Effector memory CD4-positive, alpha-beta T cell (primary cell): ENCODE data around the gene ZFP62.

Source experiments
- DNase-seq, 3 donors: peaks; one replicate each; pipeline ENCODE4 v3.0.0-alpha.2; 2020
- H3K27ac ChIP-seq: 2 replicates; pipeline ENCODE4 v1.7.0; 2013; ENCODE audit warnings: mild to moderate bottlenecking, low read length, moderate library complexity; ENCODE audit not compliant: insufficient read depth, poor library complexity, severe bottlenecking
- H3K27me3 ChIP-seq: replicated peaks from 2 replicates; pipeline ENCODE4 v1.7.0; 2013; ENCODE audit warnings: mild to moderate bottlenecking, low read length; ENCODE audit not compliant: insufficient read depth, control insufficient read depth, poor library complexity, severe bottlenecking
- H3K36me3 ChIP-seq: 2 replicates; pipeline ENCODE4 v1.7.0; 2013; ENCODE audit warnings: mild to moderate bottlenecking, low read length, moderate library complexity; ENCODE audit not compliant: control insufficient read depth, insufficient read depth
- H3K4me1 ChIP-seq: 2 replicates; pipeline ENCODE4 v1.7.0; 2013; ENCODE audit warnings: low read length, mild to moderate bottlenecking; ENCODE audit not compliant: control insufficient read depth, insufficient read depth, poor library complexity, severe bottlenecking
- H3K4me3 ChIP-seq: 2 replicates; pipeline ENCODE4 v1.7.0; 2013; ENCODE audit warnings: low read length, low read depth, mild to moderate bottlenecking; ENCODE audit not compliant: insufficient read depth, poor library complexity, severe bottlenecking
- H3K9me3 ChIP-seq: 2 replicates; pipeline ENCODE4 v1.7.0; 2013; ENCODE audit warnings: mild to moderate bottlenecking, low read length, moderate library complexity; ENCODE audit not compliant: control insufficient read depth

ZFP62 gene

GRCh38 chr5:180823940-180824629, 37.0 kb downstream of the ZFP62 start:
- H3K36me3 ChIP-seq, result no peaks in the 10 kb centered on the region
- H3K4me1 ChIP-seq, result no peaks in the 10 kb centered on the region
- H3K27ac ChIP-seq, result no peak overlapping the region
- DNase-seq, result no peak
- H3K9me3 ChIP-seq, result no peaks in the 10 kb centered on the region
- no peak overlapping the region for H3K4me3 ChIP-seq
- no peaks in the 10 kb centered on the region for H3K27me3 ChIP-seq

DNA sequence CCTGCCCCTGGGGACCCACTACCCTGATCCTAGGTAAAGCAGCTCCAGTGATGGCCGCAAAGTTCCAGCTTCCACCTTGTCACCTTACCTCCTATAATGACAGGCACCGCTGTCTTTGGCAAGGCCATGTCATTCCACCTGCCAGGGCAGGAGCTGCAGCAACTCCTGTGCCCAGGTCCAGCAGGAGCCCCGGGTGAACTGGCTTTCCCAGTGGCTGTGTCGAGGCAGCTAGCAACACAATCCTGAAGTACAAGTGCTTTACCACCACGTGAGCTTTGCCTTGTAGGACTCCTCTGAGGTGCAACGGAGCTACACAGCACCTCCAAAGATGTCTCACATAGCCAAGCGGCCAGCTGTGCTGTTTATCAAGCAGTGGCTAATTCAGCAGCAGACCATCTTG, 37.7 kb downstream of the ZFP62 start:
- Histone ChIP-seq H3K27me3 (no peaks in the 10 kb centered on the region), H3K4me1 (no peaks in the 10 kb centered on the region), H3K4me3 (no peak overlapping the region), H3K27ac (no peak overlapping the region), H3K9me3 (no peaks in the 10 kb centered on the region), H3K36me3 (no peaks in the 10 kb centered on the region)
- DNase-seq, result no peak

DNA sequence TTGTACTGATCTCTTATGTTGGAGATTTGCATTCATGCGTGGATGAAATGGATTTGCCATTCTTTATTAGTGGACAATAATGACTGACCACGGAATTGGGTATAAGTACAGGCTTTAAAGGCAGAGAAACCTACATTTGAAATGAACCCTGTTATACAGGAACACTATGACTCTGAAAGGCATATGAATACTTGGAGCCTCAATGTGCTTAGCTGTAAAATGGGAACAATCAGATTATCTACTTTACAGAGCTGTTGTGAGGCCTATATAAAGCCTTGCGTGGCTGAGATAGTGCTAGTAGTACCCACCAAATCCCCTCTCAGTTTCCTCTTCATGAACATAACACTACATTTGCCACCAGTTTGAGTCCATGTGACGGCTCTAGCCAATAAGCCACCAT, 39.5 kb downstream of the ZFP62 start:
- Histone ChIP-seq H3K4me3 (no peak overlapping the region), H3K36me3 (no peaks in the 10 kb centered on the region), H3K4me1 (peaks cover 6% of the 10 kb centered on the region), H3K27me3 (no peaks in the 10 kb centered on the region), H3K27ac (no peak overlapping the region), H3K9me3 (no peaks in the 10 kb centered on the region)
- no peak for DNase-seq

- H3K4me3 ChIP-seq, result no peak overlapping the region
- H3K4me1 ChIP-seq, result peaks cover 10% of the 10 kb centered on the region
- H3K27ac ChIP-seq, result no peak overlapping the region
- no peak for DNase-seq
- no peaks in the 10 kb centered on the region for H3K27me3 ChIP-seq
- H3K36me3 ChIP-seq, result no peaks in the 10 kb centered on the region
- no peaks in the 10 kb centered on the region for H3K9me3 ChIP-seq
Measured at GRCh38 chr5:180820788-180821321, 40.2 kb downstream of the ZFP62 start.

DNA sequence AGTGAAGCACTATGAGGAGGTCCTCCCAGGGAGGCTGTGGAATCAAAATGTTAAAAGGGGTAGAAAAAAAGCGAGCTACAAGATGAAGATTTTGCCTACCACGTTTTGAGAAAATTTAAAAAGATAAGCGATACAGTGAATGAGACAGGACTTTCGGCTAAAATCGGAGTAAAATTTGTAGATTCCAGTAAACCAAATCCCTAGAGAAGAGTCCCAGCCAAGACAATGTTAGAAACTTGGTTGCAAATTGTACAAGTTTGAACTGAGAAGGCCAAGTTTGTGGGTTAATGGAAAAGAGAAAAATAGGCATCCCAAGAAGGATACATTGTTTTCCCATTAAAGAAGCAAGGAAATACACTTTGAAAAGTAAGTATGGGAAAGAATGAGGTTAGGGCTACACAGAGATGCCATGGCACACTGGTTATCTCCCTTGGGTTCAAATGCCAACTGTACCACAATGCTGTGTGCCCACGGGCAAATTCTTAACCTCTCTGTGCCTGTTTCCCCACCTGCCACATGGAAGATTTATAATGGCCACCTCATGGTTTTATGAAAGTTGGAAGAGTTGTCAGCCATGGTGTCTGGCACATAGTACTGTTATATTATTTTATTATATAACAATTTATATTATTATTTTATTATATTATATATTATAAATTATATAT, 42.3 kb downstream of the ZFP62 start:
- no peaks in the 10 kb centered on the region for H3K9me3 ChIP-seq
- H3K27me3 ChIP-seq, result no peaks in the 10 kb centered on the region
- no peaks in the 10 kb centered on the region for H3K36me3 ChIP-seq
- DNase-seq, result no peak
- peaks cover 10% of the 10 kb centered on the region for H3K4me1 ChIP-seq
- H3K27ac ChIP-seq, result no peak overlapping the region
- H3K4me3 ChIP-seq, result no peak overlapping the region

DNA sequence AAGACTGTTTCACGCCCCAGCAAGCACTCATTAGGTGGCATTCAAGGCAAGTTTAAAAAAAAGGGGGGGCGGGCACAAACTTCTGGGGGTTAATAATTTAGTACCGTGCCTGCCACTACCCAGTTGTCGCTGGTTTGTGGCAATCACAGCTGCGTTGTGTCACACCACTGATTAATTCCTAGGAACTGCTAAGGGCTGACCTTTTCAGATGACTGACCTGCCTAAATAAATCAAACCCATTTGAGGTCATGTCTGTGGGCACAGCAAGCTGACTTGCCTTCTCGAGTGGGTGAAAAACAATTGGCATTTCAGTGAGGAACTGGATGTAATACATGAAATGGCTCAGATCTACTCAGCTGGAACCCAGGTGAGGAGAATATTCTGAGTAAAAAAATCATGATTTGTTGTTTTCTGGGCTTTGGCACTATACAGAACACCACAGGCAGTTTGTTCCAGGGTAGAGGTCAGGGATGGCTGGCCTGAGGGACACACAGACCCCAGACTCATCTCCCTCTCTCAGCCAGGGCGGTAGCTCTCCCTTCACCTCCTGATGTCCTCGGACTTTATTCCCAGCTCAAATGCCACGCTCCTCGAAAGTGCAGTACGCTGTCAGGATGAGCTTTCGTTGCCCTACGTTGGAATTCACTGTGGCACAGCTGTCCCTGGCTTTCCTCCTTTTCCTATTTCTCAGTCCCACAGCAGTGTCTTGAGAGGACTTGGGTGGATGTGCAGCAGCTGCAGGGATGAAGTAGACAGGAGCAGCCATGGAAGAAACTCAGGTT, 43.0 kb downstream of the ZFP62 start:
- Histone ChIP-seq H3K4me1 (peaks cover 10% of the 10 kb centered on the region), H3K36me3 (no peaks in the 10 kb centered on the region), H3K9me3 (no peaks in the 10 kb centered on the region), H3K27ac (no peak overlapping the region), H3K27me3 (no peaks in the 10 kb centered on the region), H3K4me3 (no peak overlapping the region)
- no peak for DNase-seq

DNA sequence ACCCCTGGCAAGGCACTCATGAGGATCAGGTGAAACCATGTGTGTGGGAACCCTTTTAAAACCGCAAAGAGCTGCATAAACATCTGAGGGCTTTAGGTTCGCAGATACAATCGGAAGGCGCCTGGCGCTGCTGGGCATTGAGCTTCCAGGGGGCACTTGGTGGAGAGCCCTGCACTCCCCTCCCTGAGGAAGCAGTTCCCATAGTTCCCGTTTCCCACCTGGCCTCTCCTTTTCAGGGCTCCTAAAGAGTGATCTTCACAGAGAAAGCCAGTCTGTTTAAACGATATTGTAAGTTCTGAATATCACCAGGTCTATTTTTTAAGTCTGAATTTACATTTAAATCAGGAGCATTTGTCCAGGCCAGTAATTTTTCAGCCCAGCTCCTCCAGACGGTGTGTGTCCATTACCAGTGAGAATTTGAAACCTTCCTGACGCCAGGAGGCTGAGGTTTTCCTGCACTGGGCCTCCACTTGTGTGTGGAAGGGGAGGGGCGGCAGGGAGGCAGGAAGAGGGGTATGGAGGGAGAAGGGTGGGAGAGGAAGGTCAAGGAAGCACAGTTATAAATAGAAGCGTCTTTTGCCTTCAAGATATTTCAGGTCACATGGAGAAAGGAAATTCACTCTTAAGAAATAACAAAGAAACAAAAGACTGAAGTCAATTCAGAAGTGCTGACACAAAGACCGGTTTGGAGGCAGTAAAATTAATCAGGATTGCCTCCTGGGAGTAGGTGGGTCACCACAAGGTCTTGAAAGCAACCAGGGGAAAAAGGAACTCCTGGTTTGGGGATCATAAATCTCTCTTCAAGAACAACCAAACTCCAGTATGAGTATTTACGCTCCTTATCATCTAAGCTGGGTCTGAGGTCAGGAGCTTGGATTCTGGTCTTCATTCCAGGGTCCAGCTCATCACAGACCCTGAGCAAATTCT, 44.2 kb downstream of the ZFP62 start:
- H3K36me3 ChIP-seq, result no peaks in the 10 kb centered on the region
- H3K27me3 ChIP-seq, result no peaks in the 10 kb centered on the region
- H3K4me1 ChIP-seq, result peaks cover 15% of the 10 kb centered on the region
- H3K27ac ChIP-seq, result no peak overlapping the region
- no peaks in the 10 kb centered on the region for H3K9me3 ChIP-seq
- no peak for DNase-seq
- no peak overlapping the region for H3K4me3 ChIP-seq

- no peaks in the 10 kb centered on the region for H3K27me3 ChIP-seq
- no peaks in the 10 kb centered on the region for H3K36me3 ChIP-seq
- no peak overlapping the region for H3K4me3 ChIP-seq
- no peak overlapping the region for H3K27ac ChIP-seq
- DNase-seq, result no peak
- peaks cover 25% of the 10 kb centered on the region for H3K4me1 ChIP-seq
- no peaks in the 10 kb centered on the region for H3K9me3 ChIP-seq
Measured at GRCh38 chr5:180815293-180815917, 45.7 kb downstream of the ZFP62 start.

DNA sequence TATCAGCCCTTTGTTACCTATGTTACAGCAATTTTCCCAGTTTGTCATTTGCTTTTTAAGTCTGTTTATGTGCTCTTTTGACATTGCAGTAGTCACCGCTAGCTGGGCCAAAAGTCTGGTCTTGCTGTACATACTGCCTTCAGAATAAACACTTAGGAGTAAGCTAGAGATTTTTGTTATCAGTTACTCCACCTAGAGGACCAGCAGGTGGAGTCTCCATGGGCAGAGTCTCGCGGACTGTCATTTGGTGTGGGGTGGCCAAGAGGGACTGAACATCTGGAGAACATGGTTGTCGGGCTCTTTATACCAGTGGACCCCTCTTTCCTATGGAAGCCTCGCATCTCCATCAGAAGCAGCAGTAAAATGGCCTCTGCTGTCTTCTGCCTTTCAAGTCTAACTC, 47.7 kb downstream of the ZFP62 start:
- H3K36me3 ChIP-seq, result no peaks in the 10 kb centered on the region
- peaks cover 36% of the 10 kb centered on the region for H3K4me1 ChIP-seq
- no peak for DNase-seq
- no peaks in the 10 kb centered on the region for H3K9me3 ChIP-seq
- H3K27ac ChIP-seq, result no peak overlapping the region
- H3K4me3 ChIP-seq, result no peak overlapping the region
- H3K27me3 ChIP-seq, result no peaks in the 10 kb centered on the region
